GM18868 (cell line): ENCODE results near the gene BRCA1.
A peak's percentile ranks its signal among the peaks of the same experiment; 100 is the strongest.

Experiments used
- ATAC-seq: cut with Tn5 transposase; IDR thresholded peaks from one replicate; pipeline ENCODE4 v1.9.1; 2021; ENCODE audit warnings: mild to moderate bottlenecking, moderate library complexity; ENCODE audit not compliant: unreplicated experiment

The BRCA1 gene

DNA sequence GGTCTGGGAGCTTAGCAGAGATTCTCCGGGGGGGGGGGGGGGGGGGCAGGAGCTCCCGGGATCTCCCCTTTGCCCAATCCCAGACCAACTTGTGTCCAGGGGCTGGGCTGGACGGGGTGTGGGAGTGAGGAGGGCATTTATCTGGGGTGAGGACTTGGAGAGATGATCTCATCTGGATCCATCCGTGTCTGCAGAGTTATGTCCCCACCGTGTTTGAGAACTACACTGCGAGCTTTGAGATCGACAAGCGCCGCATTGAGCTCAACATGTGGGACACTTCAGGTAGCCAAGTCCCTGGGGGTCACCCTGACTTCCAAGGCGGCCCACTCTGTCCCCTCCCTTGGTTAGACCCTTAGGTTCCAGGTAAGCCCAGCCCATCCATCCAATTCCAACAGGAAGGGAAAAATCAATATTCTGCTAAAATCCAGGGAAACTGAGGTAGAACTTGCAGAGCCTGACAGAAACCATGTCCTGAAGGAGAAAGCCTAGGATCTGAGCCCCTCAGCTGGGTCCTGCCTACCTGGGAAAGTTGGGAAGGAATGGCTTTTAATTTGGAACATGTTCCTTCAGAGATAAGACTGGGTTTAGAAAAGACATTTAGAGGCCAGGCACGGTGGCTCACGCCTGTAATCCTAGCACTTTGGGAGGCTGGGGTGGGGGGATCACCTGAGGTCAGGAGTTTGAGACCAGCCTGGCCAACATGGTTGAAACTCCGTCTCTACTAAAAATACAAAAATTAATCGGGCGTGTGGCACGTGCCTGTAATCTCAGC lies 99.2 kb downstream of the BRCA1 start:
- no peak for ATAC-seq

DNA sequence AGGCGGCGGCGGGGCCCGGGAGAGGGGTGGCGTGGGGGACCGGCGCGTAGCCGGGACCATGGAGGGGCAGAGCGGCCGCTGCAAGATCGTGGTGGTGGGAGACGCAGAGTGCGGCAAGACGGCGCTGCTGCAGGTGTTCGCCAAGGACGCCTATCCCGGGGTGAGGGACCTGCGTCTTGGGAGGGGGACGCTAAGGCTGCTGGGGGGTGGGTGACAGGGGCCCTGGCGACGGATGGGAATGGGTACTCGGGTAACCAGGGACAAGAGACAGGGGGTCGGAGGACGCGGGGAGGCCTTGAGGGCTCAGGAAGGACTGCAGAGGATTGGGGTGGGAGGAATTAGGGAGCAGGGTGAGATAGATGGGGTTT lies 99.9 kb downstream of the BRCA1 start:
- no peak for ATAC-seq

DNA sequence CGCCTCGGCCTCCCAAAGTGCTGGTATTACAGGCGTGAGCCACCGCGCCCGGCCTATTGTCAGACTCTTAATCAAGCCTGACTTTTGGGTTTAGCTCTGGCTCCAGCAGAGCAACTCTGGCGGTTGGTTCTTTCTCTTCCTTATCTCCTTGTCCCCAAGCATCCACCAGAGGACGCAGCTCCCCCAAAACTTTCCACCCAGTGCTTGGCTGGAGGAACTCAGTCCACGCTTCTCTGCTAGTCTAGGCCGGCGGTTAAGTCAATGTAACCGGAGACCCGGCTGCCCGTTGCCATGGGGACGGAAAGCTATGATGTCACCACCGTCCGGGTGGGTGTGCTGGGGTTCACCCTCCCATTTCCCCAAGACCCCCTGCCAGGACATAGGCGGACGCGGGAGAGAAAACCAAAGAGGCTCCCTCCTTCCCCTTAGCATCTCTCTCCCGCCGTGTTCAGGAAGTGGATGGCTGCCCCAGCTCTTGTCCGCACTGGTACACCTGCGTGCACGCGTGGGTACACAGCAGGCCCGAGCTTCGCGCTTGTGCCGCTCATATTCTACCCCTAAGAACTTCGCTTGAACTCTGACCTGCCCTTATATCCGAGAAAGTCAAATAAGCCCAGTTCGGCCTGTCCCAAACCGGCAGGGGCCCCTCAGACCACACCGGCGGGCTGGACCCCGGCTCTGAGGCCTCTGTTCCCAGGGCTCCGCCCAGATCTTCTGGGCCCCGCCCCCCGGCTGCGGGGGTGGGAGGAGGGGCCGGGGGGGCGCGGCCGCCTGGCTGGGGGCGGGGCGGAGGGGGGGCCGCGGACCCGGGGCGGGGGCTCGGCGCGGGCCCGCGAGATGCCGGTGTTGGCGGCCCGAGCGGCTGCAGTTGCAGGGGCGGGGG lies 100.5 kb downstream of the BRCA1 start, which contains the start of gene RND2:
Gene RND2 (plus strand): TSS at position 825 of the 883 bp plus-strand sequence. CDS start 117 bp downstream, outside the sequence.
- peak; percentile 48 for ATAC-seq

DNA sequence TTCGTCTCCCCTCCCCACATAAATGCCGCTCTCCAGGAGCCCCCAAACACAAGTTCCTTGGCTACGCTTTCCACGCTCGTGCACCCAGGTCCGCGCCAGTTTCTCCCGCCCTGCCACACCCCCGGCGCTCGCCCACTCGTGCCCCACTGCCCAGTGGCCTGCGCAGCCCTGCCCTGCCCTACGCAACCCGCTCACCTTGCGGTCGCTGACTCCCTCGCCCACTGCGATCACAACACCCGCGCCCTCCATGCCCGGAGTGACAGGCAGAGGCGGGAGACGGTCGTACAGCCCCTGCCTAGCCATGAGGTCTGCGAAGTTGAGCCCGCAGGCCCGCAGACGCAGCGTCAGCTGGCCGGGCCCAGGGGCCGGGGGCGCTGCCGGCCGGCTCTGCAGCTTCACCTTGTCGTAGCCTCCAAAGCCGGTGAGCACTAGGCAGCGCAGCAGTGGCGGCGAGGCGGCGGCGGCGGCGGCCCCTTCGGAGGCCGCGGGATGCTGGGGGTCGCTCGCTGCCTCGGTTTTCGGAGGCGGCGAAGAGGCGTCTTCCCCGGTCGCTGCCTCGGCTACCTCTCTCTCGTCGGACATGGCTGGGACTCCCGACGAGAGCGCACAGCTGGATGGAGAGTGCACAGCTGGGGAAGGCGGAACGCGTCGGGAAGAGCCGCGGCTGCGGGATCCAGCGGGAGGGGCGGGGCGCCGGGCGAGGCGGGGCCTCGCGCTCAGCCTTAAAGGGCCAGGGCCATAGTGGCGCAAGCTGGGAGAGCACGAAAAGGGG lies 103.2 kb downstream of the BRCA1 start, which contains the start of gene VAT1:
Gene VAT1 (minus strand): TSS at position 645 of the 772 bp plus-strand sequence. CDS start 63 bp downstream, at position 582.
- ATAC-seq: no peak

DNA sequence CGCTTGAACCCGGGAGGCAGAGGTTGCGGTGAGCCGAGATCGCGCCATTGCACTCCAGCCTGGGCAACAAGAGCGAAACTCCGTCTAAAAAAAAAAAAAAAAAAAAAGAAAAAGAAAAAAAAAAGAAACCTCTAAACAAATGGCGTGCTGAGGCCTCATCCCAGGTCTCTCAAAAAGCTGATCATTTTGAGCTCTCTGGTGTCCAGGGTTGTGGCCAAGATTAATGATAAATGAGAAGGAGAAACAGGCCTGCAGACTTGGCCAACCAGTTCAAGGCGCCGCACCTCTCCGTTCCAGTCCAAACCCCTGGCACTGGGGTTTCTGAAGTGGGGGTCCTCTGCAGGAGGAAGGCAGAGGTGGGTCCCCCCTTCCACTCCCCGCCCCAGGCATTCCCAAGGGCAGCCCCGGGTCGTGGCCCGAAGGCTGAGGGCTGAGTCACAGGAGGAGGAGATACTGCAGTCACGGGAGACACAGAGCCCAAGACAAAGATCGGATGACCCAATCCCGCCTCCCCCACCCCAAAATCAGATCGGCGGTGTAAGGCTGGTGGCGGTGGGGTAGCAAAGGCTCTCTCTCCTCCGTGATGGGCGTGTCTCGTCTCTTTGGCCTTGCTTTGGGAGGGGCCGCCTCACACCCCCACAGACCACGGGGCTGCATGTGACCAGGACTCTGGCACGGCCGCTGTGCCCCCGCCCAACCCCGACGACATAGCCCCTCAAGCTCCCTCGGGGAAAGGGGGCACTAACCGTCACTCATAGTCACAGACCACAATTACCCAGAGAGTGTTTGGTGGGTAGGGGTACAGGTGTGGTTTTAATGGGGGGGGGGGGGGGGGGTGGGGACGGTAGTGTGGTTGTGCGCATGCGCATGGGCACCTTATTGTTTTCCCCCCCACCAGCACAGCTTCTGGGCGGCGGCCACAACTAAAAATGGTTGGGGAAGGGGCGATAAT lies 104.1 kb downstream of the BRCA1 start:
- no peak for ATAC-seq

DNA sequence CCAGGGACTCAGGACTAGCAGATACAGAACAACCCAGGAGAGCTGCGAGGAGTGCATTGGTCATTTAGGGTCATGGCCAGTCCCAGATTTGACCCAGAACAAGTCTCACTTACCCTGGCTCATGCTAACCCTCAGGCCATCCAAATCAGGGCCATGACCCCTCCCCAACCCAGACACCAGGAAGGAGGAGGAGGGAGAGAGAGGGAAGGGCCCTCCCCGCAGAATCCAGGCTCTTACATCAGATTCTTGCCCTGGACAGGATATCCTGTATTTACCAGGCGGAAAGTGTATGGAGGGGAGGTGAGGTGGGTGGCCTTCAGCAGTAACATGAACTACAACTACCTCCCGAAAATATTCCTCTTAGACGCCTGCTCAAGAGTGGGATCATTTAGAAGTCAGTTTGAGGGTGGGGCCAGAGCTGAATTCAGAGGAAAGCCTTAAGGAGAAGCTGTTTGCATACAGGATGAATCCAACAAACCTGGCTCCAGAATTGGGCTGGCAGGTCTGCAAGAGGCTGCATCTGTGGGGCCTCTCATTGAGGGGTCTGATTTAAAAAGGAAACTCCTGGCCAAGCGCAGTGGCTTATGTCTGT lies 105.0 kb downstream of the BRCA1 start:
- ATAC-seq: no peak

DNA sequence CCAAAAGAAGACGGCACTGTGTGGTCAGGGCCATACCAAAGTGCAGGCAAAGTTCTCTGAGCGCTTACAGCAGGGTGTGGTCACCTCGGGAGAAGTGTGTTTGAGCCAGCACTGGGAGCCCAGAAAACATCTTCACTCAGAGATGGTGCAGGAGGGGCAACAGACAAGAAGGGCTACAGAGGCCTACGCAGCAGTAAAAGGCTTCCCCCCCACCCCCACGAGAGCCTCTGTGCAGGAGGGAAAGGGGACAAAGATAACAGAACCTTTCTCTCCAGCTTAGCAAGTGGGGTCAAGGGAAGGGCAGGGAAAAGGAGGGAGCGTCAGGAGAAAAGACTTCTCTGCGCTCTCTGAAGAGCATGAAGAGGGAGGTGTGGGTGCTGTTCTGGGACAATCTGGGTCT lies 105.7 kb downstream of the BRCA1 start:
- no peak for ATAC-seq

DNA sequence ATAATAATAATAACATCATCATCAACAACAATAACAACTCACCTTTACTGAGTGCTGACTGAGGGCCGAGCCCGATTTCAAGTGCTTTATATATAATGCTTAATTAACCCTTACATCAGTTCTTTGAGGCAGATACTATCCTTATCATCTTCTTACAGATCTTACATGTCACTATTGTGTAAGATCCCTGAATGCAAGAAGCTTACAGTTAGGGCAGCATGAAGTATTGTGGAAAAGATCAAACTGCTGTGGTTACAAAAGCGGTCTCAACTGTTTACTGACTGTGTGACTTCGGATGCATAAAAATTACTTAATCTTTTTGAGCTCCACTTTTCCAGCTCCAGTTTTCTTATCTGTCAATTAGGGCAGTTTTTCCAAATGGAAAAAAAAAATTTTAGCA lies 106.2 kb downstream of the BRCA1 start:
- ATAC-seq: no peak

DNA sequence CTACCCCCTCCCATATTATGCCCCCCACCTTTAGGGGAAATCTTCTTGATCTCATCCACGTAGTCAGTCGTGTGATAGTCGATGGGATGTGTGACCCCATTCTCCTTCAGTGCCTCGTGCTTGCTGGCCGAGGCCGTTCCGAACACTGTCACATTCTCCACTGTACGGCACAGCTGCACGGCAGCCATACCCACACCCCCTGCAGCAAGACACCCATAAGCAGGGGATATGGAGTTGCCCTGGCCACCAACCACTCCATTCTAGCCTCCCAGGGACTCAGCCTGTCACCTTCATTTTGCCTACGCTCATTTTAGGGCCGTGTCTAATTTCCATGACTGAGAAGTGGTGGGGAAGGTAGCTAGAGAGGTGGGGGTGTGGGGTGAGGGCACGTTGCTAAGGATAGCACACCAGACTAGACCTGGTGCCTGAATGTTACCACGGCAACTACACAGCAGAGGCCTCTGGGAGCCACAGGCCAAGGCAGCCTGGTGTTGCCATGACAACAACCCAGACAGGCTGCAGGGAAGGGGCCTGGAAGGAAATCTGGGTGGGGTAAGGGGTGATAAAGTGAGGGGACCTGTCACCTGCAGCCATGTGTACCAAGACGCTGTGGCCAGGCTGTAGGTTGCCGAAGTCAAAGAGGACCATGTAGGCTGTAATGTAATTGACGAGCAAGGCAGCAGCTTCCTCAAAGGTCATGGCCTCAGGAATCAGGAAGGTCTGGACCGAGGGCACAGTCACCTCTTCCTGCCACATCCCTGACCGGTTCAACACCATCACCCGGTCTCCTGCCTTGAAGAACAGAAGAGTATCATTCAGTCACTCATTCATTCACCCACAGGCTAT lies 106.9 kb downstream of the BRCA1 start:
- no peak for ATAC-seq

DNA sequence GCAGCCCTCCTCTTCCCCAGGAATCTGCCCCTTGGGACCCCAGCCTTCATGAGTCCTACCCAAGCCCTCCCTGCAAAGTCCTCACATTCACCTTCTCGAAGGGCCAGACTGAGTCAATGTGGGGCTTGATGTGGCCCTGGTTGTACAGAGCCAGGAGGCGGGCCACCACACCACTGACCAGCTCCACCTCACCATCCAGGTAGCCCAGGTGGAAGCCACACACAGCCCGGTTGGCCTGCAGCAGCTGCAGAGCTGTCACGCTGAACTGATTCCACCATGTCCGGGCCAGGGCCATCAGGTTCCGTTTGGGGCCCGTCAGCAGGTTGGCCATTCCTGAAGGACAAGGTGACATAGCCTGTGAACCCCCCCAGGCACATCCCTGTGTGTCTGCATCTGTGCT lies 108.9 kb downstream of the BRCA1 start:
- ATAC-seq: no peak

DNA sequence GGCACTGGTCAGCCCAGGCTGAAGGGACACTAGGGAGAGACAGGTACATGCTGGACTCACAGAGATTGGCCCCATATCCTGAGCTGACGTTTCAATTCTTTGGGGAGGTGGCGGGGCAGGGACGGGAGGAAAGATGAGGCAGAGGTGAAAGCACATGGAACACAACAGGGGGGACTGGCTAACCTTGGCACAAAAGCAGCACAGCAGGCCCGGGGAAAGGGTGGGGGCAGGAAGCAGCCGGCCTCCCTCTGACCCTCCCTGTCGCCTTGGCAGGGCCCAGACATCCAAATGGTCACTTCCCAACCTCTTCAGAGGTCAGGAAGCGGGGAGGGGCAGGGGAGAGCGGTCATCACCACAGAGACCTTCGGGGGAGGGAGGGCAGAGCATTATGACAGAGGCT lies 109.6 kb downstream of the BRCA1 start:
- no peak for ATAC-seq

DNA sequence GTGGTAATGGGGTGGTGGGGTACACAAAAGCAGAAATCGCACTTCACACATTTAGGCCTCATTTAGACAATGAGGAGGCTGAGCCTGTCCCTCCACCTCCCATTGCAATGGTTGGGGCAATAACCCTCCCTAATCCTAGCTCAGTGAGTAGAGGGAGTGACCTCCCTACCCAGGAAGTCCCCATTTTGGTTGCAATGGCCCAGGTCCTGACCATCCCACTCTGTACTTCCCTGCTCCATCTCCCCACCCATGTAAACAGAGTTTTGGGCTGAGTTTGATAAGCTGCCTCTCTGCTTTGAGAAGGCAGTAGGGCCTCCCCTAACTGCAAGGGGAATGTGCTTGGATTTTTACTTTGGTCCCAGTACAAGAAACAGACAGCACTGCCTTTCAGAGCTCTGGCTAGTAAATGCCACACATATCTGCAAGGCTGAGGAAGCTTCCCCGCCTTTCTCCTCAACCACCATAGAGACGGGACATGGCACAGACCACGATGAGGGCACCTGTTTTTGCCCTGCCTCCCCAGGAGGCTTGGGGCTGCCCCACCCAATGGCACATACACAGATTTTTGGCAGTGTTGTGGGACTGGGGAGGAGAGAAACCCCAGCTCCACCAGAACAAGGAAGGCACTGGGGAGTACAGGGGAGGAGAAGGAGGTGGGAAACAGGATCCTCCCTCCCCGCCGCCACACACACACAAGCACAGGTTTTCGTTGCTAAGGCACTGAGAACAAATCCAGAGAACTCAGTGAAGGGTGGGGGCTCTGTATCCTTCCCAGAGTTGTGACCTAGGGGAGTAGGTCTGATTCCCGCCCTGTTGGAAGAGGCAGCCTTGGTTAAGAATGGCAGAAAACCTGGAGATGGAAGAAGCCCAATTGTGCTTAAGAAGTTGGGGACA lies 110.3 kb downstream of the BRCA1 start:
- ATAC-seq: no peak

DNA sequence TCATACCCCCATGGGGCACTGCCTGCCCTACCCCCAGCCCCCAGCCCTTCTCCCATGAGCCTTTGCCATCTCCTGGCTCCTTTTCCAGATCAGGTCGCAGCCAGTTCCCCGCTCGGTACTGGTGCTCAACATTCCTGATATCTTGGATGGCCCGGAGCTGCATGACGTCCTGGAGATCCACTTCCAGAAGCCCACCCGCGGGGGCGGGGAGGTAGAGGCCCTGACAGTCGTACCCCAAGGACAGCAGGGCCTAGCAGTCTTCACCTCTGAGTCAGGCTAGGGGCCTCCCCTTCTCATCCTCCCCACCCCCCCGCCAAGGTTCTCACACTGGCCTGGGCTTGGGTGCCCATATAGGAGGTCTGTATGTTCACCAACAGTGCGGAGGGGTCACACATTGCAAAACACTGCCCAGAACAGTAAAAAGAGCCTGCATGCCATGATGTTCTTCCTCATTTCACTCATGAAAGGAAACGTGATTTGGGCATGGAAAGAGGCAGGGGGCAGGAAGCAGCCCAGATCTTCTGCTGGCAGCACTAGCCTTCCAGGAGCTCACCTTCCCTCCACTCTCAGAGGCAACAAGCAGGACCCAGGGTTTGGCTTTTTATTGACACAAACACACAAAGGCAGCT lies 111.0 kb downstream of the BRCA1 start:
- no peak for ATAC-seq

DNA sequence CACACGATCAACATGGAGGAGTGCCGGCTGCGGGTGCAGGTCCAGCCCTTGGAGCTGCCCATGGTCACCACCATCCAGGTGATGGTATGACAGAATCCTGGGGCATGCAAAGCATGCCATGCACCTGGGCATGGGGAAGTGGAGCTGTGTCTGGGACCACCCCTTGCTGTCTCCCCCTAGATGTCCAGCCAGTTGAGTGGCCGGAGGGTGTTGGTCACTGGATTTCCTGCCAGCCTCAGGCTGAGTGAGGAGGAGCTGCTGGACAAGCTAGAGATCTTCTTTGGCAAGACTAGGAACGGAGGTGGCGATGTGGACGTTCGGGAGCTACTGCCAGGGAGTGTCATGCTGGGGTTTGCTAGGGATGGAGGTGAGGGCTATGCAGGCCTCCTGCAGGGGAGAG lies 111.9 kb downstream of the BRCA1 start:
- no peak for ATAC-seq

DNA sequence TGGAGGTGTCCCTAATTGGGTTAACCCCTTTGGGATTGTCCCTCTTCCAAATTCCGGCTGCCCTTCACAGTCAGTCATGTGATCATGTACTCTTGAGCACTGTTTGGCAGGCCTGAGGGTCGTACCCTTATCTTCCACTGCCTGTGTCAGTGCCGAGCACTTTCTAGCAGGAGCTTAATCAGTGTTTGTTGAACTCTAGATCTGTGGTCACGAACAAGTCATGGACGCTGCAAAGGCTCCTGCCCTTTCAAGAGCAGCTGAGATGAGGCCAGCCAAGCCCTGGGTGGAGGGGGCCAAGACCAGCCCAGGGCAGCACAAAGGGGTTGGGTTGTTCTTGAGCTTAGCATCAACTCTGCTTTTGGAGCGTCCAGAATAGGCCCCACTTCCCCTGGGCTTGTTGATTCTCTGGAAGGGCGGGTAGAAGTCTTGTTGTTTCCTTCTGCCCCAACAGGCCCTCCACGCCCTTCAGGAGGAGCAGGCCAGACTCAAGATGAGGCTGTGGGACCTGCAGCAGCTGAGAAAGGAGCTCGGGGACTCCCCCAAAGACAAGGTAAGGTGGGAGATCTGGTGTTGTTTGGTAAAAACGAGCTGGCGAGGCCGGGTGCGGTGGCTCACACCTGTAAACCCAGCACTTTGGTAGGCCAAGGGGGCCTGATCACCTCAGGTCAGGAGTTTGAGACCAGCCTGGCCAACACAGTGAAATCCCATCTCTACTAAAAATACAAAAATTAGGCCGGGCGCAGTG lies 113.3 kb downstream of the BRCA1 start:
- no peak for ATAC-seq

DNA sequence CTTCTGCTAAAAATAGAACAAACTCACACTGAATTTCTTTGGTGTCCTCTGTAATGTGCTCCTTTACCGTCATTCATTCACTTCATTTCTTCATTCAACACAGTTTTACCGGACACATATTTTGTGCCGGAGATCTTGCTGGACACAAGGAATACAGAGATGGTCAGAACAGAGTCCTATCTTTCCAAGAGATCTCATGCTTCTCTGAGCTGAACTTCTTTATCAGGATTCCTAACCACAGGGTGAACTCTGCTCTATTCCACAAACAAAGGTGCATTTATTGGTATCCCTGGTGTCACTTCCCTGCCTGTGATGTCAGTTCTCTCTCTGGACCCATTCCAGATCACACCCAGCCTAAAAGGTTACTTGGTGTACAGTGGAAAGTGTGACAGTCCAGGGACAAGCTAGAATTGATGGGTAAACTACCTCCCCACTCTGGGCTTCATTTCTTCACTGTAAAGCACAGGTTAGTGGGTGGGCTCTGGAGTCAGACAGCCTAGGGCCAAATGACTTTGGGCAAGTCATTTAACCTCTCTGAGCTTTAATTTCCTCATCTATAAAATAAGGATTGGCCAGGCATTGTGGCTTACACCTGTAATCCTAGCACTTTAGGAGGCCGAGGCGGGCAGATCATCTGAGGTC lies 114.4 kb downstream of the BRCA1 start:
- no peak for ATAC-seq
